NCI-H510A (cell line): ENCODE data around the gene DIPK1A.
"Not testable (repeated sequence)": the region's sequence is repeated elsewhere in the genome, so short reads cannot be mapped to it uniquely, and the experiment has no call there.

ENCODE experiments used
- DNase-seq: peaks from one replicate; lab custom pipeline; 2025; lab: John Stamatoyannopoulos, UW

Gene DIPK1A

DNA sequence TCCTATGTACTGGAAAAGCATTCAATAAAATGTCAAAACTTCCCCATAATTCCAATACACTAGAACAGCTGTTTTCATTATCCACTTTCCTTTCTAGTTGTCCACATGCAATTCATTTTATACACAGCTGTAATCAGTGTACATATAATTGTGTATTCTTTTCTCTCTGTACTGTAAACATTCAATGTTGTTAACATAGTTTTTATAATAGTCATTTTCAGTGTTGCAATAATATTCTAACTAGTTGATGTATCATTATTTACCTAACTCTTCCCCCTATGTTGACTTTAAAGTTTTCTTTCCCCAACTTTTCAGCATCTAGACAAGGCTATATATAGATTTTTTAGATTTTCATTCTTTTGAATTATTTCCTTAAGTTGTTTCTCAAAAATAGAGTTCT, 44.4 kb downstream of the DIPK1A start:
- DNase-seq, result no peak

DNA sequence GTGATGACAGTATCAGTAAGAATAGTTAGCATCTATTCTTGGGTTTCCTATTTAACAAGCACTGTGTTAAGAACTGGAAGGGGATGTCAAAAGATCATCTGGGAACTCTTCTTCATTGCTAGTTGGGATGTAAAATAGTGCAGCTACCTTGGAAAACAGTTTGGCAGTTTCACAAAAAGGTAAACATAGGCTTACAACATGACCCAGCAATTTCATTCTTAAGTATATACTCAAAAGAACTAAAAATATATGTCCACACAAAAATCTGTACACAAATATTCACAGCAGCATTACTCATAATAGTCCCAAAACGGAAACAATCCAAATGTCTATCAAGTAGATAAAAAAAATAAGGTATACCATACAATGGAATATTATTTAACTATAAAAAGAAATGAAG, 45.7 kb downstream of the DIPK1A start:
- no peak for DNase-seq

DNA sequence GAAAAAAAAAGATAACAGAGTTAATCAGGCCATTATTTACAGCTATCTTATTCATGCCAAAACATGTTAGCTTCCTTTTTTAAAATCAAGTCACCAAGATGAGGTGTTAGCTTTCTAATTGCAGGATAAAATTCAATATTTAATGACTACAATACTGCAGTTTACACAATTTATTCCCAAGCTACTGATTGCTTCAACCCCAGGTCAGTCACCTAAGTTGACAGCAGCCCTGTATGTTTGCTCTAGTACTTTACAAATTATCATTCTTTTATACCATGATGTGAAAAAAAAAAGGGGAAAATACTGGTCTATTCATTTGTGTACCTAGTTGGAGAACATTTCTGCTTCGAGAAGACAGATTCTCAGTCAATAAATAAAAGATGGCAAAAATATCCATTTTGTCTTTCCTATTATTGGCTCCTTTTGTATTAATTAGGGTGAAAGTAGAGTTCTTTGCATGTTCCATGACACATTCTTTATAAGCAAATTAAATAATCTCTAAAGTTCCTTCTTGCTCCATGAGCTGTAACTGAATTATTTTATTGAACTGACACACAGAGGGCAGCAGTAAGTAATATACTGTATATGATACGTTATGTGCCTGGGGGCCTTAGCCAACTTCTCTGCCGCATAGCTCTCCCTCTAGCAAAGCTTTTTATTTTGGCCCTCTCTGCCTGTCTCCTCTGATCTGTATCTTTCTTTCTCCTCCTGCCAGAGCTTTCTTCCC, 48.0 kb downstream of the DIPK1A start:
- no peak for DNase-seq

DNA sequence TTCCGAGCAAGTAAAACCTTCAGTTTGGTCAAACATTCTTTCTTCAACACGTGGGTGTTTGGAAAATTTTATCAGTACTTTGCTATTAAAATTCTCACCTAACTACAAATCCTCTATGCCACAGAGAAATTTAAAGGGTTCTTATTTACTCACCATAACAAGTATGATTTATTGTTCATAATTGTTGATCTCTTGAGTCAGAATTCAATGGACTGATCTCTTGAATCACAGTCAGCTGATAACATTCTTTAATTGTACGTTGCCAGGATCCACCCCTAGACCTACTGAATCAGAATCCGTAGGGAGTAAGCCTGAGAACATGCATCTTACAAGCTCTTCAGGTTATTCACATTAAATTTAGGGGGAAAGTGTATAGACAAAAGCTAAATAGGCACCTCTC, 51.2 kb downstream of the DIPK1A start:
- DNase-seq, result no peak

DNA sequence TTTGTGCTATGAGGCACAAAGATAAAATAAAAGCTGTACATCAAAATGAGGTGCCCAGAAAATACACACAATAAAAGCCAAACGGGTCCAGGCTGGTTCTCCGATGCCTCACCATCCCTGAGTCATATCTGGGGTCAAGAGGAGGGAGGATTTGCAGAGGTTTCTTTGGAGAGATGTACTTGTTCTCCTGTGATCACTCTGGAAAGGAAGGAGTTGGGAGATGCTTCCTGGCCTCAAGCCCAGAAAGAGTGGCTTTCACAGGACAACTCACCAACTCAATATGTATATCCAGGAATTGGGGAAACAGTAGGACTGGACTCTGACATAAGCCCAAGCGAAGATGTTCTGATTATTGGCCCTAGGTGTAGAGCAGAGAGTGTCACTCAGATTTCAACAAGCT, 51.9 kb downstream of the DIPK1A start:
- no peak for DNase-seq

DNA sequence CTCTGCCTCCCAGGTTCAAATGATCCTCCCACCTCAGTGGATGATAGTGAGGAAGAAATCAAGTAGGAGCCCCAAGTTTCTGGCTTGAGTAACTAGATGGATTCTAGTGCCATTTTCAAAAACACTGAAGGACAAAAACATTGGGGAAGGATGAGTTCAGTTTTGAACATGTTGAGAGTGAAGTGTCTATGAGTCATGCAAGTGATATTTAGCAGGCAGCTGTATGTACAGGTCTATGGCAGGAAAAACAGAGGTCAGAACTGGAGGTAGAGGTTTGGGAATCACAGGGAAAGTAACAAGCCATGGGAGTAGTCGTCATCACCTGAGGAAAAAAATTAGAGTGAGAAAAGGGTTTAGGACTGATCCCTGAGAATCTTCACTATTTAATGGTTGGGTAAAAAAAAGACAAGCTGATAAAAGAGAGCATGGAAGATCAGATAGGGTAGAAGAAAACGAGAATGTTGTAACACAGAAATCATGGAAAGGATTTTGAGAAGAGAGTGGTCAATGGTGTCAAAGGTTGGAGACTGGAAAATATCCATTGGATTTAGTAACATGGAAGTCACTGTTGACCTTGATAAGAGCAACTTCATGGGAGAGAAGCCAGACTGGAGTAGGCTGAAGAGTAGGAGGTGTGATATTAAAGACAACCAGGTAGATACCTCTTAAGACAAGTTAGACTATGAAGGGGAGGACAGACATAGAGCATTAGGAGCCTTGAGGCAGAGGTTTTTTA, 53.1 kb downstream of the DIPK1A start:
- DNase-seq, result peak; percentile 37

DNA sequence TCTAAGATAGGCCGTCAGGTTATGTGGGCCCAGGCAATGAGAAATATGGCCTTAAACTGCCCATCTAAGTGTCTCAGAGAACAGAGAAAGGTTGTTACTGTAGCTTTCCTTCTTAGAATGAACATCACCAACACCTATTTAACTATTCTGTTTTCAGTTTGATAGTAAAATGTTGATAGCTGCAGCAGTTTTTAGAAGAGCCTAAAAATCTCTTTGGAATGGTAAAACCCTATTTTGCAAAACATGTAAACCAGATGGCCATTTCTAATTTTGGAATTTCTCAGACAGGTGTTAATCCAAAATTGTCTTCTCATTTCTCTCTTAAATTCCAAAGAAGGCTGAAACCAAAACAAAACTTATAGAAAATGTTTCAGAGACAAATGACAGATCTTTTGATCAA, 57.5 kb downstream of the DIPK1A start:
- DNase-seq, result no peak

DNA sequence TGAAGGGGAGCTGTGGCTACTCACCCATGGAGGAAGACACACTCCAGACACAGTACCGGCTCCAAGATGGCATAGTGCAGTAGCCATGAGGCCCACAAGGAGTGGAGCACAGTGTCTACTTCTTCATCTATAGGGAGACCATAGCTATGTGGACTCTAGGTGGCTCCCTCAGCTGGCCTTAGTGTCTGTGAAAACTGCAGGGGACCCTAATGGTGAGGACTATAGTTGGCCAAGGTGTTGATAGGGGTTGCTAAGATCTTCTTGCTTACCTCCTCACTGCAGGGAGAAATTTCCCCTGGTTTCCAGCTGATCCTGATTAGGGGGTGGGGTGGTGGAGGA, 58.9 kb downstream of the DIPK1A start:
- no peak for DNase-seq

DNA sequence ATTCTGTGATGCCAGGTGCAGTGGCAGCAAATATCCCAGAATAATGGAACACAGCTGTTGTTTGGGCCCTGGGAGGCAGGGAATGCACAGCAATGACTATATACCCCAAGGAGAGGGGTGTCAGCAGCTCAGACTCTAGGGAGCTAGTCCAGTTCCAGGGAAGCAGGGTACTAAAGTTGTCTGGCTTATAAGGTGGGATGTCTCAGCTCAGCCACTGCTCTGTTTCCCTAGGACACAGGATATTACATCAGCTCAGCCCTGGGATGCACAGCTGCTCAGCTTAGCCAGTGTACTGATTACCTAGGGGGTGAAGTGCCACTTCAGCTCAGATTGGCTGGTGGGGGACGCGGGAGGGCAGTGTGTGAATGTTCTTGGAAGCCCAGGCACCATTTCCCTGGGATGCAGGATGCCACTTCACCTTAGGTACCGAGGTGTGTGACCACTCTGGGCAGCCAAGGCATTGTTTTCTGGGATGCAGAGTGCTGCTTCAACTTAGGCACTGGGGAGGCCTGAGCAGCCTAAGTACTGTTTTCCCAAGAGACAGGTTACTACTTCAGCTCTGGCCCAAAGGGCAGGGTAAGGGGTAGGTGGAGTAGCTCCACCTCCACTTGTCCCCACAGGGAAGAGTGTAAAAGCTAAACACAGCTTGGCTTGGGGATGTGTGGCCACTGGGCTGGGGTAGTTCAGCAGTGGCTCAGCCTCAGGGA, 59.4 kb downstream of the DIPK1A start:
- DNase-seq, result peak; percentile 97

DNA sequence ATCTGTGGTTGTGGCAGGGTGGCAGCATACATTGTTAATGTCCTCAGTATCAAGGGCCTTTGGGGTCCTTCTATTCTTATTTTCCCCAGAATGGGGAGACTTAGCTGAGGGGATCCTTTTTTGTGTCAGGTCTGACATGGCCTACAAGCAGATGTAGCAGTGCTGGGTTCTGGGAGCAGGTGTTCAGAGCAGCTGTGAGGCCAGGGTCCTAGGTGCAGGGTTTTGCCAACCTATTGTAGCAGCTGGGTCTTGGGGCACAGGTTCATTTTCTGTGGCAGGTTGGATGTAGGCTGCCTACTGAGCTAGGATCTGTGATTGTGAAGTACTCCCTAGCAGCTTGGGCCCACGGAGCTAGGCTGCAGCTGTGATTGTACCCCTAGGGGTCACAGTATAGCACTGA, 60.1 kb downstream of the DIPK1A start:
- no peak for DNase-seq

DNA sequence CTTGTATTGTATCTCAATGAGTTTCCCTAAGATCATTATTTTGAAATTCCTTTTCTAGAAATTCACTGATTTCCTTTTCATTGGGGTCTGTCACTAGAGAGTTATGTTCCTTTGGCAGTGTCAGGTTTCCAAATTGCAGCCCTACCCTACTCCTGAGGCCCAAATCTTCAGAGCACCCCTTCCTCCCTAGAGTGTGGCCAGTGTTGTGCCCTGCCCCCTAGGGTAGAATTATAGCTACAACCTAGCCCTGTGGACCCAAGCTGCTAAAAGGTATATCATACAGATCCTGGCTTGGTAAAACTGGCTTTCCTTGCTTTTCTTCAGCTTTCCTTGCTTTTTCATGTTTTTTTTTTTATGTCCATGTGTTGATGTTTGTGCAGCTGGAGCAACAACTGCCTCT, 60.7 kb downstream of the DIPK1A start:
- no peak for DNase-seq

DNA sequence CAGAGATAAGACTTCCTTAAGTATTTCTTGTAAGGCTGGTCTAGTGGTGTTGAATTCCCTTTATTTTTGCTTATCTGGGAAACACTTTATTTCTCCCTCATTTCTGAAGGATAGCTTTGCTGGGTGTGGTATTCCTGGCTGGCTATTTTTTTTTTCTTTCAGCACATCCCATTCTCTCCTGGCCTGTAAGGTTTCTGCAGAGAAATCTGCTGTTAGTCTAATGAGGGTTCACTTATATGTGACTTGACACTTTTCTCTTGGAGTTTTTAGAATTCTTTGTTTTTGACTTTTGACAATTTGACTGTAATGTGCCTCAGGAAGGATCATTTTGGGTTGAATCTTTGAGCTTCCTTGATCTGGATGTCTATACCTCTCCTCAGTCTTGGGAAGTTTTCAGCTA, 61.5 kb downstream of the DIPK1A start:
- no peak for DNase-seq

DNA sequence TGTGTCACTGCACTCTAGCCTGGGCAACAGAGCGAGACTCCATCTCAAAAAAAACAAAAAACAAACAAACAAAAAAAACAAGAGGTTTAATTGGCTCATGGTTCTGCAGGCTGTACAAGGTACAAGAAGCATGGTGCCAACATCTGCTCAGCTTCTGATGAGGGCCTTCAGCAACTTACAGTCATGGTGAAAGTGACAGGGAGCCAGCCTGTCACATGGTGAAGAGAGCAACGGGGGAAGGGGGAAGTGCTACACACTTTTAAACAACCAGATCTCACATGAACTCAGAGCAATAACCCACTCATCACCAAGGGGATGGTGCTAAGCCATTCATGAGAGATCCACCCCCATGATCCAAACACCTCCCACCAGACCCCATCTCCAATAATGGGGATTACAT, 63.2 kb downstream of the DIPK1A start:
- DNase-seq, result not testable (repeated sequence)

DNA sequence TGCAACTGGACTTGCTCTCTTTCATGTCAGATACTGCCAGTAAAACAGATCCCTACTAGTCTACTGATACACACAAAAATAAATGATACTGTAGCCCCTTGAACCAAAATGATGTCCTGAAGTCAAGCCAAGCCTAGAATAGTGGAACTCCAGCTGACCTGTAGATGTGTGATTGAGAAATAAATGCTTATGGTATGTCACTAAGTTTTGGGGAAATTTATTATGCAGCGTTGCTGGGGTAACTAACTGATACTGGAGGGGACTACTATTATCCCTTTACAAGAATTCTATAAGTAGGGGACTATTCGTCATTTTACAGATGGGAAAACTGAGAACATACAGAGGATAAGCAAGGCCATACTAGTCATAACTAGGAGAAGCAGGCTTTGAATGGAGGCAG, 73.8 kb downstream of the DIPK1A start:
- DNase-seq, result no peak

DNA sequence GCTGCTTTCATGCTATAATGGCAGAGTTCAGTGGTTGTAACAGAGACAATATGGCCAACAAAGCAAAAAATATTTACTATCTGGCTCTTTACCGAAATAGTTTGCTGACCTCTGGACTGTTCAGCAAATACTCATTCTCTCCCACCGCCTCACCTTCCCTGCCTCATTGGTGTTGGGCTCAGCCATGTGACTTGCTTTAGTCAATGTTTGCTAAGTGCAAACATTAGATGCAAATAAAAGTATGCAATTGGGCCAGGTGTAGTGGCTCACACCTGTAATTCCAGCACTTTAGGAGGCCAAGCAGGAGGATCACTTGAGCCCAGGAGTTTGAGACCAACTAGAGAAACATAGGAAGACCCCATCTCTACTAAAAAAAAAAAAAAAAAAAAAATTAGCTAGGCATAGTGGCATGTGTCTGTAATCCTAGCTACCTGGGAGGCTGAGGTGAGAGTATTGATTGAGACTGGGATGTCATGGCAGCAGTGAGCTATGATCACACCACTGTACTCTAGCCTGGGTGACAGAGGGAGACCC, 74.3 kb downstream of the DIPK1A start:
- peak; percentile 70 for DNase-seq

DNA sequence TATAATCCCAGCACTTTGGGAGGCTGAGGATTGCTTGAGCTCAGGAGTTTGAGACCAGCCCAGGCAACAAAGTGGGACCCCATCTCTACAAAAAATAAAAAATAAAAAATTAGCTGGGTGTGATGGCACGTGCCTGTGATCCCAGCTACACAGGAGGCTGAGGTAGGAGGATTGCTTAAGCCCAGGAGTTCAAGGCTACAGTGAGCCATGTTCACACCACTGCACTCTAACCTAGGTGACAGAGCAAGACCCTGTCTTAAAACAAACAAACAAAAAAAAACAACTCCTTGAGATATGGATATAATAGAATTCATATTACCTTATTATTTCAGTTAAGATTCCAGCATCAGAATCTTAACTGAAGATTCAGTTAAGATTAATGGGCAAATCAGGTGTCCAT, 77.1 kb downstream of the DIPK1A start:
- DNase-seq, result no peak

DNA sequence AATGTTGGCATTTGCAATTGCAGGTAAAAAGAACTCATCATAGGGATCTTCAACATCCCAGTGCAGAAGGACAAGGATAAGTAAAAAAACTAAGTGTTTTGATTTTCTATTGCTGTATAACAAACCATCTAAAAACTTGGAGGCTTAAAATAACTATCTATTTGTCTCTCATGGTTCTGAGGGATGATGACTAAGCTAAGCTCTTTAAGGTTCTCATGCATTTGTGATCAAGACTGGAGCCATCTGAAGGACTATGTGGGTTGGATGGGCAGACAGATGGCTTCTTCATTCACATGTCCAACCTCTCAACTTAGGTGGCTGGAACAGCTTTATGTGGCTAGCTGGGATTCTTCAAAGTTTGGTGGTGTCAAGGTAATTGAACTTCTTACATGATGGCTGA, 78.0 kb downstream of the DIPK1A start:
- DNase-seq, result no peak

DNA sequence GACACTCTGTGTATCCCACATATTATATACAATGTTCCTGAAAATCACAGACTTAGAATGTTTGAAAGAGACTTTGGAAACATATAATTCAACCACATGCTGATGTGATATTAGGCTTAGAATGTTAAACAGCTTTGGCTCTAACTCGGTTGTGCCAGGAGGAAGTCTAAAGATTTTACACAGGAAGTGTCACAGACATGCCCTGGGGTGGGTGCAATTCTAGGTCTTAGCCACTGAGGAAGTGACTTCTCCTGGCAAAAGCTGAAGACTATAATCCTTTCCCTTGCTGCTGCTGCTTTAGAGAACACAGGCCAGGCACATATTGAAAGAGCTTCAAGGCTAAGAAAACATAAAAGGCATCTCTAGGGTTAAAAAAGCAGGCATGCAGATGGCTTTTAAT, 78.4 kb downstream of the DIPK1A start:
- DNase-seq, result no peak

DNA sequence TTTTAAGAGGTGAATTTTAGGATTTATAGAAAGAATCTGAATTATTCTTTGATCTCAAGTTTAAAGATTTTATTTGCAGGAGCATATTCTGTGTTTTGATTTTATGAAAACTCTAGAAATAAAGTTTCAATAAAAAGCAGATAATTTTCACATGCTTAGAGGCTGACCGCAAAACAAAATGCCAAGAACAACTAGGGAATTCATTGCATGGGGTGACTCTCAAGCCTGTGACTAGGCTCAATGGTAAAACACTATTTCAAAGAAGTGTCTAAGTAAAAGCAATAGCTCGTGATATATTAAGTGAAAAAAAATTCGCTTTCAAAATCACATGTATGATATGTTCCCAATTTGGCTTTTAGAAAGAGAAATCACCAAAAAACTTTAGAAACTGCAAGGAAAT, 79.9 kb downstream of the DIPK1A start:
- DNase-seq, result no peak

DNA sequence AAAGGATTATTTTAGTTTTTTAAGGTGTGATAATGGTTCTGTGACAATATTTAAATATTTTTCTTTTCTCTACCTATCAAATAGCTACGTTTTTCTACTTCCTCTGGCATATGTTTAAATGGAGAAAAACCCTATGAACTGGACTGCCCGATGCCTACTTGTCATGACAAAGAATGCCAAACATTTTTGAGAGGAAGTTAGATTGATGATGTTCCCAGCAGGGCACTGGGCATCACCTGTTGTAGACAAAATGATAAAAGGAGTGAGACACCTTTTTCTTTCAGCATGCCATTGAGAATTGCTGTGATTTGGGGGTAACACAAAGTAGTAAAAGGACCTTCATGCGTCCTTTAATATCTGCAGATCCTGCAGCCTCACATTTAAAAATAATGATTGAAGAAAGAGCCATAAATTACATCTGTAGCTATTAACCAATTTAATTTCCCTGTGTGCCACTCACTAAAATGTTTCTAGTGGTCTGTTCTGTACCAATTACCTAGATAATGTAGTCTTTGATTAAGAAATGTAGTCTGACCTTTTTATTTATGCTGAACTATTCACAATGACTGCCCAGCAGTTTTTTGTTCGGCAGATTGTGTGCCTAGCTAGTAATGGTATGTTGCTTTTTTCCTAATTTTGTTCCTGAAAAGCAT, 81.8 kb downstream of the DIPK1A start:
- no peak for DNase-seq

DNA sequence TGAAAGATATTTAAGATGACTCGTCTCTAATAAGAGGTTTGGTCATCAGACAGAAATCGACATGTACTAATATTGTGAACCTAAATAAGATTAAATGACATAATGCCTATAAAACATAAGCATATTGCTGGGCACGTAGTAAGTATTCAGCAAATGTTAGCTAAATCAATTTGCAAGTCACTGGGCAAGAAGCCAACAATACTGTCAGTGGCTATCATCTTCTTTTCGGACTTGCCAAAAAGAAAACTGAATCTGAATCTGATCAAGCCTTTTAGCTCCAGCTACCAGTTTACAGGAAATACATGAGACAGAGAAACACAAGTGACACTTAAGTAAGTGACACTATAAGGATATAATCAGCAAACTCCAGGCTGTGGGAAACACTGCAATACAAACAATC, 83.5 kb downstream of the DIPK1A start:
- no peak for DNase-seq

DNA sequence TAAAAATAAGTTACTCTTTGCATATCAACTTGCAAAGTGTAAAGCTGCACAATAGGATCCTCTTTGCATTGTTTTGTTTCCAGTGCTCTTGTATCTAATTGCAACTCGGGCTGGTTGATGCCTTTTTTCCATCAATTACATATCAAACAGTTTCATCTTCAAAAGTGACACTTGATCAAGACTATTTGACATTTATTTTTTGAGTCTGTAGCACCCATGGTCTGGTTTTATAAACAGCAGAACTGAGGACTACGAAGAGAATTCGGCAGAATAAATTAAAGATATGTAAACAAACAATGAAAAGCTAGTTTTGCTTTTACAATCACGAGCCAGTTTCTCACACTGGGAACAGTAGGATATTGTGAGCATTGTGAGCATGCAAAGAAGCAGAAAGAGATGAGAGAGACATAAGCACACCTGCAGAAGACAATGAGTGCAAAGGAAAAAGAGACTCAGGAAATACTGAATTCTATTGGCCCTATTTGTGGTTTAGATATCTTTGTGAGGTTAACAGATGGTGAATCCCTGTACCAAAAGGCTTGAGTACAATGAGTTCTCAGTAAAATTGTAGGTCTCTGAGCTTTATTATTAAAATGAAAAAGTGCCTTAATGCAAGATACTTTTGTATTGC, 84.1 kb downstream of the DIPK1A start:
- DNase-seq, result no peak
